ACHN (cell line): Measurements from ENCODE around the gene KCNH2.

Experiments
- DNase-seq: peaks from one replicate; pipeline ENCODE4 v3.0.0-alpha.2; 2015
- in situ Hi-C: cut with HindIII; loops from 2 replicates; pipeline ENCODE4 v1.10.0; 2017; ENCODE audit warnings: low sequenced_read_pairs, low pct_ligation_motif_present, low pct_unique_long_range_greater_than_20kb

The KCNH2 gene

DNA sequence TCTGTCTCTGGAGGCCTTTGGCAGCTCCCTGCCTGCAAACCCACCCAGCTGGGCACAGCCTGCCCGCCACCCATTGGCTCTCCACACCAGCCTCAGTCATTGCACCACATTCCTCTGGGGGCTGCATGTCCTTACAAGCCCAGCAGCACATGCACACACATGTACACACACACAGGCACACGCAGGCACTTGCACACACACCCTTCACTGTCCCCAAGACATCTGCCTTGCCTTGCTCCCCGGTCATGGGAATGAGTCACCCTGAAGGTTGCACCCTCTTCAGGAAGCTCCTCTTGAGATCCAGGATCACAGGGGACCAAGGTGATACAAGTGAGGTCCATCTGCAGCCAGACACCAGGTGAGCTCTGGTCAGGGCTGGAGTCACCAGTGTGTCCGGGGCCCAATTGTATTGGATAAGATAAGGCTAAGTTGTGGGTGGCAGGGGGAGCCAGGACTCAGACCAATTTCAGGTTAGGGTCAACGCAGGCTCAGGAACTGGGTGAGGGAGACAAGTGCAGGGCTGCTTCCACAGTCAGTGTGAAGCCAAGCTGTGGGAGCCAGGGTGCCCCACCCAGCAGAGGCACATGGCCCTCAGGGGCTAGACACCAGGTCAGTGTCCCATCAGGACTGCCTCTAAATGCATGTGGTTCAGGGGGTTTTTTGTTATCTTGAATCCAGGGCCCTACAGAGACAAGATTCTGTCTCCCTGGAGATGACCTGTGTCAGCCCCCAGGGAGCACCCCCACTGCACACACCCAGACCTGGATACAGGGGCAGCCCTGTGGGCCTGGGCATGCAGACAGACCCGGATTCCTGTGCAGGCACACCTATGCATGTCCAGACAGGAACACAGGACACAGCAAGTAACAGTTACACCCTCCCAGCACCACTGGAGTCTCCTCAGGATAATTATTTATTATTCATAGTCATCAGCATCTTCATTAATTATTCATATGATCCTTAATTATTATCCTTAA lies 33.8 kb downstream of the KCNH2 start:
- in situ Hi-C loops = no loop called here
- DNase-seq = no peak

DNA sequence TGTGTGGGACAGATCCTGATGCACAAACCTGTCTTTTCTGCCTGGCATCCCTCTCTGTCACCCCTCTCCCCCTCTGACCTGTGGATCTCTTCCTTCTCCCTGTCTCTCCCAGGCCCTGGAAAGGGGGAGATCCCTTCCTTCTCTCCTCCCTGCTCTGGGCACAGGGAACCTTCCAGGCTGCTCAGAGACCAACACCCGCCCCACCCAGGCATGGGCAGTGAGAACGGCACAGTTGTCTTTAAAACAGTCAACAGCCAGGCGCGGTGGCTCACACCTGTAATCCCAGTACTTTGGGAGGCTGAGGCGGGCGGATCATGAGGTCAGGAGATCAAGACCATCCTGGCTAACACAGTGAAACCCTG lies 34.7 kb downstream of the KCNH2 start:
- in situ Hi-C loops = no loop called here
- DNase-seq = no peak

DNA sequence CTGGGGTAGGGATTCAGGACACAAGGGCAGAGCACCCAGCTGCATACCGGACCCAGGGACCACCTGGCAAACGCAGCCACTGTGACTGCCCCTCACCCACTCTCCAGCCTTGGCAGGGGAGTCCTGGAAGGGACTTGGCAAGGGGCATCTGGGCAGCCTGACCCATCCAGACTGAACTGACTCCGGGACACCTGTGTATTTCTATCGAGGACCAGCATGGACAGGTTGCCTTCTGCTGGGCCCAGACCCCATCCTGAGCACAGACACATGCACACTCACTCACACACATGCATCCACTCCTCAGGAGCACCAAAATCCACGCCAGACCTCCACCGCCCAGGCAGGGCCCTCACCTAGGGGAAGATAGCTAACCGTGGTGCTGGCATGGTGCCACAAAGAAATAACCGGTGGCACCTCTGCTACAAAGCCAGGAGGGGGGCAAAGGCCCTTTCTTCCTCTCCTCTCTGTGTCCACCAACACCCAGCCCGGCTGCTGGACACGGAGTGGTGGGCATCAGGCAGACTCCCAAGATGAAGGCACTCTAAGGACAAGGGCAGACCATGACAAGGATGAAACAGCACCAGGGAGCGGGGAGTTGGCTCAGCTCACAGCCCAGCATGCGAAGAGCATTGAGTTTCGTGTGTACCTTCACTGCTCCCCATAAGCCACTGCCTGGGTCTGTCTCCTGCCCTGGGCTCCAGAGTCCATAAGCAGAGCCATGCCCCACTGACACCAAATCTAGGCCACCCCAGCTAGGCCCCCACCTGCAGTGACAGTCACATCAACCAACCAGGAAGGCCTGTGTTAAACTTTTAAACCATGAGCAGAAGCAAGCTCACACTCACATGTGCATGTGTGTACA lies 35.3 kb downstream of the KCNH2 start:
- in situ Hi-C loops = no loop called here
- DNase-seq = no peak

DNA sequence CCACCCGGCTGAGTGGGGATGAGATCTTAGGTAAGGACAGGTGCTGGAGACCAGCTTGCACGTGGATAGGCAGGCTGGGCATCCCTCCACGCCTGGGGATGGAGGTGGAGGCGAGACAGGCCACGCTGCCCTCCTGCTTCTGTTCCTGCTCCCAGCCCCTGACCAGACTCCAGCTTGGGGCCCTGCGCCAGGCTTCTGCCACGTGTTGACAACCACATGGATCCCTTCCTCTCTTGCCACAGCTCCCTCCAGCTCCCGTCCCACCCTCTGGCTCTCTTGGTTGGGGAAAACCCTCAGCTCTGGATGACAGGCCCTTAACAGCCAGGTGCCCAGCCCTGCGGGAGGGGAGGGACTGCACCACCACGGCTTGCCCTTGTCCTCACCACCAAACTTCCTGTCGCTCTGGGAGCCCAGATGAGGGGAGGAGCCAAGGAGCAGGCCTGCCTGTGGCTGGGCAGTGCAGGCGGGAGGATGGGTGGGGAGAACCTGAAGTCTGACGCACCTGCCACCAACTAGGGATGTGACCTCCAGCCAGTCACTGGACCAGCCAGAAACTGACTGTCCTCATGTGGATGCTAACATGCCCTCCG lies 36.0 kb downstream of the KCNH2 start:
- in situ Hi-C loops = no loop called here
- no peak for DNase-seq

DNA sequence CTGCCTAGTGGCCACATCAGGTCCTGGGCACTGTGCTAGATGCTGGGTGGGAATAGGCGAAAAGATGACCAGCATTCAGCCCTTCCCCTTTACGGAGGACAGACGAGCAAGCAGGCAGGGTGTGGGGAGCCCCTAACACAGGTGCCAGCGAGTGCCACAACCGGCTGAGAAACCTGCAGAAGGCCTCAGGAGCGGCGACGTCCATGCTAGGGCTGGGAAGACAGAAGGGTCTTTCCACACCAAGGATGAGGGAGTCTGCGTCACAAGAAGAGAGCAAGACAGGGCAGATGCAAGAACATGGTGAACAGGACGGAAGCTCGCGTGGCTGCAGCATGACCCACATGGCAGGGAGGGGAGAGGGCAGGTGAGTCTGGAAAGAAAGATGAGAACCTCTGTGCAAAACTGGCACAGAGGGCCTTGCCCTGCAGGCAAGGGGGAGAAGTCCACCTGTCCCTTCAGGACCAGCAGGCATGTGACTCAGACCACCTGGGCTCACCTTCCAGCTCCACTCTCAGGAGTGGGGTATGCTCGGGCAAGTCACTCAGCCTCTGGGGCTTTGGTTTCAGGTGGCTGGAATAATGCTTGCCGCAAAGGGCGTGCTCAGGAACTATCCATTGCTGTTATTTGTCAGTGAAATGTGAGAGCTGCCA lies 36.6 kb downstream of the KCNH2 start:
- in situ Hi-C loops = no loop called here
- no peak for DNase-seq

DNA sequence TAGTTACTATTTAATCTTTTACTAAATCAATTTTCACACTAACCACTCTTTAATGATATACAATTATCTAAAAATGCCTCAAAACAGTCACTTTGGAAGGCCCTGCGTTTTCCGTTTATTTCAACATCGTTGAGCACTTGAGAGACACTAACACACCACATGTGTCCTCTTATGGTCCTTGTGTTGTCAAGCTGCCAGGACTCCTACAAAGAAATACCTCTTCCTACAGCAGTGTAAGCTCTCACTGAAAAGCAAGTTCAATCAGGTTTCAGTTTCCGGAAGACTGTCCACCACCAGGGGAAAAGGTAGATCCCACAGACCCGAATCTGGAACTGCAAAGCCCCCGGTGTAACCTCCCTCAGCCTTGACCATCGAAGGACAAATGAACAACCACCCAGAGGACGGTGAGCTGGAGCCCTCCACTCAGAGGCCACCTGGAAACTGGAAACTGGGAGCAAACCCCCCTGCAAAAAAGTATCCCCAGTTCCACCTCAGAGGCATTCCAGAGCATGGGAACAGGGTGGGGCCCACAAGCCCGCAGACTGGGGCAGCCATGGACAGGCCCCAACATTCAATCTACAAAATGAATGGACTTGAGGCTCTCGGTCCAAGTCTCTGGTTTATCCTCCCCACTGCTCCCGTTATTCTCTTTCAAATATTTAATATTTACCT lies 37.6 kb downstream of the KCNH2 start:
- in situ Hi-C loops = no loop called here
- DNase-seq = no peak

DNA sequence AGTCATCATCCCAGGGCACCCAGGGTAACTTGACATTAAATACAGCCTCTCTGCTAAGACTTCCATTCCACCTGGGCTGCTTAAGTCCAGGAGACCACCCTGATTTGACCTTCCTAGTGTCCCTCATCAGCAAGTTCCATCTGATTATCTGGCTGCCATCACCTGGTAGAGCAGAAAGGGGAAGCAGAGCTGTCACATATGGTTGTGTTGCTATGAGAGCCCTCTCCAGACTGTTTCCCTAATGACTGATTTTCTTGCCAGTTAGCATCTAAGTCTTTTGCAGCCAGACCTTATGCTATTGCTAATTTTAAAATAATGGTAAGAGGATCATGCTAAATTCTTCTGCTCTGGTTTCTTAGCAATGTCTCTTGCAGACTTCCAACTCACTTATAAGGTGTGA lies 38.7 kb downstream of the KCNH2 start:
- DNase-seq = no peak
- in situ Hi-C loops = no loop called here

DNA sequence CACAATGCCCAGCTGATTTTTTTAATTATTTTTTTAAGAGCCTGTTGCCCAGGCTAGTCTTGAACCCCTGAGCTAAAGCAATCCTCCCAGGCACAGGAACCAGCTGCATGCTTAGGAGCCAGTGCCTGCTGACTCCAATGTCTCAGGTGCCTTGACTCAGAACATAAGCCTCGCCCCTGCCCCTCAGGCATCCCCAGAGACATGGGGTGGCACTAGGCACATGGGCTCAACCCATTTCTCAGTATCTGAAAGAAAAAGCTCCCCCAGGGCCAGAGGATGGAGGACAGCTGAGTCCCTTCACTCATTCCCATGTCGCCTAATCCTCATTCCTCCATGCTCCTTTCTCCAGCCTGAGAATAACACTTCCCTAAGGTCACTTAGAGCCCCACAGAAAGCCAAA lies 39.1 kb downstream of the KCNH2 start:
- in situ Hi-C loops = no loop called here
- no peak for DNase-seq

DNA sequence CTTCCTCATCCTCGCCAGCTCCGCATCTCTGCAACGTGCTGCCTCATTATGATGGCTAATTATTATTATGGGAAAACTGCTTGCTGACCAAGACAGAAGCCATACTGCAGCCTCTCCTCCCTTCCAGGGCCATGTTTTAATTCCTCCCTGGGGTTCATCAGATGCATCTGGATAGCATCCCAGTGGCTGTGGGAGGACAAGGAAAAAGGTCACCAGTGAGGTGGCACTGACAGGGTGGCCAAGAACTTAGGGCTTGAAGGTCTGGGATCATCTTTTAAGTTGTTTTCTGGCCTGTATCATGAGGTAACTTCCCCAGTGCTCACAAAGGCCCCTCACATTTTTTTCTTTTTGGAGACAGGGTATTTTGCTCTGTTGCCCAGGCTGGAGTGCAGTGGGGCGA lies 39.6 kb downstream of the KCNH2 start:
- in situ Hi-C loops = no loop called here
- DNase-seq = no peak

DNA sequence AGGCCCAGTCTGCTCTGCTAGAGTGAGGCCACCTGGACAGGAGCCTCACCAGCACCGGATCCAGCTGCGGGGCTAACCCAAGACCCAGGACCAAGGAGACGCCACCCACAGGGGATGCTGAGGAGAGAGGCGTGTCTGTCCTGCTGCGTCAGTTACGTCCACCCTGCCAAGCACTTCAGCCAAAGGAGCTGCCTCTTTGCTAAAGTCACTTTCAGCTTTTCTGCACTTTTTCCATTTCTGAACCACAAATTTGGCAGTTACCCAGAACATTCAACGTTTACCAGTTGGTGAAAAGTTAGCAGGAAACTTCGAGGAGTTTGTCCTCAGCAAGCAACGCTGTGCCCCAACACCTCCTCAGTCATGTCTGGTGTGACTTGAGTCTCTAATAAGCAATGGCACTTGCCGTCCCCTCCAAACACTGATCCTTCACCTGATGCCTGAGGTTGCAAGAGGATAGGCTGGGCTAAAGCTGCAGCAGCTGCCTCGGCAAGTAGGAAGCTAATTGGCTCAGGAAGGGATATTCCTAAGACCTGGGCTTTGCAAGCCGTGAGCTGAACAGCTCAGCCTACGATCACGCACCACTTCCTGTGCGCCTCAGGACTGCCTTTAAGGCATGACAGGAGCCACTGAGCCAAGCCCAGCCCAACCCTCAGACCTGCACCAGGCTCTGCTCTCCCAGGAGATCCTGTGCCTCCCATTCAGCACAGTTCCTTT lies 40.1 kb downstream of the KCNH2 start:
- DNase-seq = no peak

DNA sequence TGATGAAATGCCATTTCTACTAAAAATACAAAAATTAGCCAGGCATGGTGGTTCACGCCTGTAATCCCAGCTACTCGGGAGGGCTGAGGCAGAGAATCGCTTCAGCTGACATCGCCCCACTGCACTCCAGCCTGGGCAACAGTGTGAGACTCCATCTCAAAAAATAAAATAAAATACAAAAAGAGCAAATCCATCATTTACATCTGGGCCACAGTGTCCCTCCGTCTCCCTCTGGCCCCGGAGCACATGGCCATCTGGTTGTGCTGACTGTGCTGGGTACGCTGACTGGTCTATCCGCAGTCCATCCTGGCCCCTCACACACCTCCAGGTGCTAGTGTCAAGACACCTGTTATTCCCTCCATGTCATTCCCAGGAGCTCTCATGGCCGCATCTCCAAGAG lies 42.1 kb downstream of the KCNH2 start:
- in situ Hi-C loops = no loop called here
- DNase-seq = no peak

More for the DNA sequence above, 40.1 kb downstream of the KCNH2 start:
- in situ Hi-C loops = no loop called here

DNA sequence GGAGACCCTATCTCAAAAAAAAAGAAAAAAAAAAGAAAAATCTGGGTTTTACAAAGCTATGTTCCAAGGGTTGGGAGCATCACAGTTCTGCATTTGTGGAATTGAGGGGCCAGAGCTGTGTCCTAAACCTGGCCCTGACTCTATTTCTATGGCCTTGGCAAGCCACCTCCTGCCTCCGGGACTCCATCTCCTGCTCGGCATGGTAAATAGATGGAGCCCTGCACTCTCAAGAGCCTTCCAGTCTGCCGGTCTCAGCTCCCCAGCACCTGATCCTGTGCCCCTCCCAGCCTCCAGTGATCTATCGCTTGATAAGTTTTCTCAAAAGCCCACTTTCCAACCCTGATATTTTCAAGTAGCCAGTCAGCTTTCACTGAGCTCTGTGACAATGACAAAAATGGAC lies 43.0 kb downstream of the KCNH2 start:
- DNase-seq = no peak
- in situ Hi-C loops = no loop called here

DNA sequence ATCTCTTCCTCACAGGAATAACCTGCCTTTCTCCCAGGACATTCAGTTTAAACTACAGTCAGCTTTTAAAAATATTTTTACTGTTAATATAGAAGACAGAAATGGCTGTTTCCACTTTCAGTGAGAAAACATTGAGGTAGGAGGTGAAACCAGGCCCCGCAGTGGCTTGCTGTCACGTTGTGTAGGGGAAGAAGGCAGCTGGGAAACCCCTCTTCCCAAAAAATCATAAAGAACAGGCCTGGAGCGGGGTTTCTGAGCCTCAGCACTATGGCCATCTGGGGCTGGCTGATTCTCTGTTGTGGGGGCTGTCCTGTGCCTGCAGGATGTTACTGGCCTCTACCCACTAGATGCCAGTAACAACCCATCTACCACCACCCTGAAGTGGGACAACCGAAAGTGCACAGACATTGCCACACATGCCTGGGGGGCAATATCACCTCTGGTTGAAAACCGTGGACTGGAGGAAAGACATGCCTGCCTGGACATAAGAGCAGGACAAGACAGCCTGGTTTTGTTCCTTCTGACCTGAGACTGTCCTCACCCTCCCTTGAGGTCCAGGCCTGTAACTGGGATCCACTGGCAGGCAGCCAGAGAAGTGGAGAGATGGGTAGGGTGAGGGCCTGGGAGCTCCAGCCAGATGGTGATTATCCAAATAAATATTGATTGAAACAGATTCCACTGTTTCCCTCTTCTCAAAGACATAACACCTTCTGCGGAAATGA lies 43.9 kb downstream of the KCNH2 start:
- no peak for DNase-seq
- in situ Hi-C loops = no loop called here

DNA sequence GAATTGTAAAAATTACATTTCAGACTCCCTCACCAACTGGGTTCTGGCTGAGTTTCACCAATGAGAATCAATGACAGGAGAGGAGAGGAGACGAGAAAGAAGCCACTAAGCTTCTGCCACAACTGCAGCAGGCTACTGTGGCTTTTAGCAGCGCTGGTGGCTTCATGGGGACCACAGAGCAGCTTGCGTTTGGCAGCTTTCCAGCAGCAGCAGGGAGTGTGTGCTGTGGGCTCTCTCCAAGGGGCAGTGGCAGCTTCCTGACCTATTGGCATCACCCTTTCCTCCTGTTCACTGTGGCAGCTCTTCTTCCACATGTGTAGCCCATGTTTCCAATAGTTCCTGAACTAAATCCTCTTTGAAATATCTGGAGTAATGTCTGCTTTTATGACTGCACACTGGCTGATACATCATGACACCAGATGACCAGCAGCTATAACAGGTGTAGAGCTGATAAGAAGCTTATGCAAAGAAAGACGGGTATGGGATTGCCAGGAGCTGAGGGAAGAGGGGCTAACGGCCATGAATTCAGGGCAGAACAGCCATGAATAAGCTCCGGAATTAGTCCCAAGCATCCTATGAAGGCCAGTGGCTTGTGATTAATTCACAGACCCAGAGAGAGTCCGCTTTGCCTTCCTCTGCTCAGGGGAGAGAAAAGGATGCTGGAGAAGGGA lies 46.8 kb downstream of the KCNH2 start:
- no peak for DNase-seq
- in situ Hi-C loops = no loop called here

DNA sequence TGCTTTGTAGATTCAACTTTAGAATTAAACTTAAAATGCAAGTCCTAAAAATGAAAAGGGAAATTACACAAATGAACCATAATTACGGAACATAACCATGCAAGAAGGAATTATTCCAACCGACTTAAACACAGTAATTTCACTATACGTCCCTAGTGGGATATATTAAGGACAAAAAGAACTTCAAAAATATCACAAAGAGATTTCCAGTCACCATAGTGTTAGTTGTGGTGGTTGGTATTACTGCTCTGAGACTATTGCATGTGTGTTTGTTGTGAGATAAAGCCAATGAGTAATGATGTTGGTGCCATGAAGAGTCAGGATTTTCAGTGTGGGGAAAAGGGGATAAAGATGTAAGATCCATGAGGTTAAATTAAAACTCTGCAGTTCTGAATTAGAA lies 49.6 kb downstream of the KCNH2 start:
- in situ Hi-C loops = no loop called here
- no peak for DNase-seq

DNA sequence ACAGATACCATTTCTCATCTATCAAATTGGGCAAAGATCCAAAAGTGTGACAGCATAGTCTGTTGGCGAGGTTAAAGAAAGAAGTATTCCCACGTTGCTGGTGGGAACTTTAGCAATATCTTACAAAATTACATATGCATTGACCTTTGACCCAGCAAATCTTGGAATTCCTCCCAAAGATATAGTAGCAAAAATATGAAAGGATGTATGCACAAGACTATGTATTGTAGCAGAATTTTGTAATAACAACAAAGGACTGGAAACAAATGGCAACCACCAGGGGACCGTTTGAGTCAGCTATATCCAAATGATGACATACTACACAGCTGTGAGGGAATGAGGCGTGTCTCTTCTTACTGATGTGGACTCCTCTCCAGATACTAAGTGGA lies 50.2 kb downstream of the KCNH2 start:
- no peak for DNase-seq
- in situ Hi-C loops = no loop called here
